RPMI7951 (cell line): ENCODE measurements around the gene KIAA0513. TPM values are rescaled to one million over a fixed set of nuclear protein-coding genes. Genes with fewer than 3 reads are reported as not detected.
A peak's percentile ranks its signal among the peaks of the same experiment; 100 is the strongest.
"Not testable (repeated sequence)": the region's sequence is repeated elsewhere in the genome, so short reads cannot be mapped to it uniquely, and the experiment has no call there.

Experiments
- DNase-seq: peaks from one replicate; pipeline ENCODE4 v3.0.0-alpha.2; 2012; ENCODE audit warnings: low read depth
- total RNA-seq: library from RNA; depleted of rRNA; stranded (reverse); fragments of >200 nt; shearing (Covaris generic); gene quantifications from 2 replicates; pipeline ENCODE4 v1.2.3, GENCODE V29; 2014

Gene KIAA0513
- total RNA-seq, 1 experiment from 2014 or later = 2.6 TPM

GRCh38 chr16:85048921-85049562 lies 21.4 kb downstream of the KIAA0513 start:
- no peak for DNase-seq

GRCh38 chr16:85049706-85050305 lies 22.2 kb downstream of the KIAA0513 start:
- no peak for DNase-seq

DNA sequence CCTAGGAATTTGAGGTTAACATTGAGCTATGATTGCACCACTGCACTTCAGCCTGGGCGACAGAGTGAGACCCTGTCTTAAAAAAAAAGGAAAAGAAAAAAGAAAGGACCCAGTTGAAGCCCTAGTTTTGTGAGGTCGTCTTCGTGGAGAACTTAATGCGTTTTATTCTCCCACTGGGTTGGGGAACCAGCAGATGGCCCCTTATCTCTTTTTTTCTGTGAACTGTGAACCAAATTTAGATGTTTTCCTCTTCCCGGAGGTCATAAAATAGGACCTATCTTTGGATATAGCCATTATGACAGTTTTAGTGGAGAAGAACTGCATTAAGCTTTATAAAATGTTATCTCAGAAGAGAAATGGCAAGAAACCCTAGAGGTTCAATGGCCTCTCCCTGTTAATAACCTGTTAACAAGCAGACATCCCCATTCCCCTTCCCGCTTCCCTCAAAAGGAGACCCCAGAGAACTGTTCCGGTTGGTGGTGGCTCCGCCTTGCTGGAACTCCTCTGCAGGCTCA lies 23.5 kb downstream of the KIAA0513 start:
- DNase-seq = no peak

DNA sequence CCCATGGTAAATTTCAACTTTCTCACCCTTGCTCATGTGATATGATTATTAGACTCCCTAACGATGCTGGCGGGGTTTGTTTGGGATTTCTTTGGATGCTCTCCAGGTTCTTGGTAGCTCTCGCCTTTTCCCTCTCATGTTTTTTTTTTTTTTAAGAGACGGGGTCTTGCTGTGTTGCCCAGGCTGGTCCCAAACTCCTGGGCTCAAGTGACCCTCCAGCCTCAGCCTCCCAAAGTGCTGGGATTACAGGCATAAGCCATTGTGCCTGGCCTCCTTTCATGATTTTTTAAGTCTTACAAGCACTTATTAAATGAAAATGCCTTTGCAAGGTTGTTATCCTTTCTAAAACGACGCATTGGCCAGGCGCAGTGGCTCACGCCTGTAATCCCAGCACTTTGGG lies 24.1 kb downstream of the KIAA0513 start:
- no peak for DNase-seq

- peak; percentile 67 for DNase-seq
Measured at GRCh38 chr16:85052536-85052935, 24.9 kb downstream of the KIAA0513 start.

DNA sequence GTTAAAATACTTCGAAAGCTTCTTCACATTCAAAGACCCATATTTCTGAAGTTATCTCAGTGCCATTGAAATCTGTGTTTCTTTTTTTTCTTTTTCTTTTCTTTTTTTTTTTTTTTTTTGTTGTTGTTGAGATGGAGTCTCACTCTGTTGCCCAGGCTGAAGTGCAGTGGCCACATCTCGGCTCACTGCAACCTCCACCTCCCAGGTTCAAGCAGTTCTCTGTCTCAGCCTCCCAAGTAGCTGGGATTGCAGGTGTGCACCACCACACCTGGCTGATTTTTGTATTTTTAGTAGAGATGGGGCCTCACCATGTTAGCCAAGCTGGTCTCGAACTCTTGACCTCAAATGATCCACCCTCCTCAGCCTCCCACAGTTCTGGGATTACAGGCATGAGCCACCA lies 26.7 kb downstream of the KIAA0513 start:
- not testable (repeated sequence) for DNase-seq

DNA sequence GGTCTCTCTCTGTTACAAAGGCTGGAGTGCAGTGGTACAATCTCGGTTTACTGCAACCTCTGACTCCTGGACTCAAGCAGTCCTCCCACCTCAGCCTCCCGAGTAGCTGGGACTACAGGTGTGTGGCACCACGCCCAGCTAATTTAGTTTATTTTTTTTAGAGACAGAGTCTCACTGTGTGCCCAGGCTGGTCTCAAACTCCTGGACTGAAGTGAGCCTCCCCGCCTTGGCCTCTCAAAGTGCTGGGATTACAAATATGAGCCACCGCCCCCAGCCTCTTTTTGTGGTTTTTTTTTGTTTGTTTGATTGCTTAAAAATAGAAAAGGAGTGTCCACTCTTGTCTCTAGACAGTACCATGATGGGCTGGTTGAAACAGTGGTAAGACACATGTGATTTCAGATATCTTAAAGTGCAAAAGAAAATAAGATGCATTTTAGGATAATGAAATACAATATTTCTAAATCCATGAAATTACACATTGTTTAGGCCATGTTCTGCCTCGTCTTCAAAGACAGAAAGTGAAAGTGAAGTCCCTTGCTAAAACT lies 27.4 kb downstream of the KIAA0513 start:
- no peak for DNase-seq

DNA sequence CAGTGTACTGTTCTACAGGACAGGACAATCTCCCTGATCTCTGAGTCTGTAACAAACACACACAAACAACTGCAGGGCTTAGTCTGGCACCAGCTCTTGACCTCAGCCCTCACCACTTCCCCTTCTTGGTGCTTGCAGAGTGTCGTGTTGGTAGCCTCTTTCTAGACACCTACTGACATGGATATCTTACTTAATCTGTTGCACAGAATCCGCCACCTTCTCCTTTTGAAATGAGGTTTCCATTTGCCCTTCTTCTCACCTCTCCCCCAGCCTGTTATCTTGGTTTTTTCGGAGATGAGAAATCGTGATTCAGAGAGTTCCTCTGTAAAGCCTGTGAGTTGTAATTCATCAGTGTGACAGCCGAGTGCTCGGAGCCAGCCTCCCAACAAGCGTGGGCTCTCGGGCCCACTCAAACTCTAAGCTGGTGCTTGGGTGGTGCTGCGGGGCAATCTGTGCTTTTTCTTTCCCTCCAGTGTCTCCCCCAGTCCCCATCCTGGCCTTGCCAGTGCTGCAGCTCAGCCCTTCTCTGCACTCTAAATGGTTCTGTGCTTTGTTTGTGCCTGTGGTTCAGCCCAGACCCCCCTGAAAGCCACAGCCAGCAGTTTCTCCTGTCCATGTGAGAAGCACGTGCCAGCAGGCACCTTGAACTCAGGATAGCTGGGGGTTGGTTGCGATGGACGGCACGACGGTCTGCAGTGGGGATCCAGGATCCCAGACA lies 28.1 kb downstream of the KIAA0513 start:
- peak; percentile 75 for DNase-seq

DNA sequence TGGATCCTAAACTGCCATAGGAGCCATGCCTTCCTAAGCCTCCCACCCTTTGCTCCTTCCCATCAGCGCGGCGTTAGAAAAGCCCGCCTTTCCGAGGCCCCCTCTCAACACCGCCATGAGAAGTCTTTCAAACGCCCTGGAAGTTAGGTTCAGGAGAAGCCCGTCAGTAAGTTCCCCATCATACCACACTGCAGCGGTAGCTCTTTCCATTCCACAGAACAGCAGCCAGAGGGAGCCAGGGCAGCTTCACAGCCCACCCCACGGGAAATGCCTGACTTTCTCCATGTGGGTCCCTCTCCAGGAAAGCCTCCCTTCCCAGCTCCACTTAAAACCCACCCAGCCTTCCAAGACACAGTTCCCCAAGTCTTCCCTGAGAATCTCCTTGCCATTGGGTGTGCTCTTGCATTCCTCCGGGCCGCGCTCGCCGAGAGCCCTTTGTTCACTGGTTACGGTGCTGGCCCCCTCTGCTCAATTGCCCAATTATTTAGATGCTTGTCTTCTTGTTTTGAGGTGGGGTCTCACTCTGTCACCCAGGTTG lies 28.7 kb downstream of the KIAA0513 start:
- no peak for DNase-seq

- no peak for DNase-seq
Measured at GRCh38 chr16:85057212-85057889, 29.8 kb downstream of the KIAA0513 start.

DNA sequence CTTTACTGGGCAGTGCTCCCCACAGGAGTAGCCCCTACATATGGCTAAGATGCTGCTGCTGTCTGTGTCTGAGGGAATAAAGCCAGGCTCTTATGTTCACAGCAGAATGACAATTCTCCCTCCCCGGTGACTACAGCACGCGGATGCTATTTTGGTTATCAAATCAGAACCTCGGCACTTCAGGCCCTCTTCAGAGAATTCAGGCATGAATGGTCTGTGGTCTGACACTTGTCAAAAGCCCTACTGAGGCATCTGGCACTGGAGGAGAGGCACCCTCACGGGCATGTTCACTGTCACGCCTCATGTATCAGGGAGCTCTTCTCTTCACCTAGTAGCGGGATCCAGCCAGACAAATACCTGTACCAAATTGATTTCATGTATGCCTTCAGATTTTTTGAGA lies 30.4 kb downstream of the KIAA0513 start:
- no peak for DNase-seq

- no peak for DNase-seq
Measured at GRCh38 chr16:85058909-85059308, 31.3 kb downstream of the KIAA0513 start.

DNA sequence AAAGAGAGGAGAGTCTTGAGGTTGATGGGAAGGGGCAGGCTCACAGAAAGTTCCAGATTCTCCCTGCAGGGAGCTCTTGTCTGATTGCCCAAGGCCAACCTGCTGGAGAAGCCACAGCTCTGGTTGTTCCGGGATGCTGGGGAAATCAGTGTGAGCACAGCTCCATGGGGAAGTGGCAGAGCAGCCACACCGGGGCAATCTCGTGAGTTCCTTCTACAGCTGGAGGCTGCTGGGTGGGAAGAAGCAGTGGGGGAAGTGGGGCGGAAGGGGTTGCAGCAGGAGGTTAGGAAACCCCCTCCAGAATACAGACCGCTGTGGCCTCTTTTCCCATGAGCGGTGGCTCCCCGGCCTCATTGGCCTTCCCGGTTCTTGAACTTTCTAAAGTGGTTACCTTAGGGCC lies 34.0 kb downstream of the KIAA0513 start:
- no peak for DNase-seq

- no peak for DNase-seq
Measured at GRCh38 chr16:85062323-85062722, 34.7 kb downstream of the KIAA0513 start.

DNA sequence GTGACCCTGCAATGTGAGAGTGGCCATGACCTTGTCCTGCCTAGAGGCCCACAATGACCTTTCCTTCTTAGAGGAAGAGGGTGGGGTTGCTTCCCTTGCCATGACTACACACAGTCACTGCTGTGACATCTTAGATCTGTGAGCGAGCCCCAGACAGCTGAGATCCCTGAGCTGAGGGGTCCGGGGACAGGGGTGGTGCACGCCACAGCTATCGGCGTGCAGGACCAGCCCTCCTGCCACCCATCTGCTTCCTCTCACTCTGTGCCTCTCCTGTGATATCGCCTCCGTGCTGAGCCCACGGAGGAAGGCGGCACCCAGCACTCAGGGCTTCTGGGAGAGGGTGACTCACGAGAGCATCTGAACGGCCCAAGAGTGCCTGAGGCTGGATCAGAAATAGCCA lies 35.2 kb downstream of the KIAA0513 start:
- DNase-seq = no peak

- no peak for DNase-seq
Measured at GRCh38 chr16:85064186-85064585, 36.6 kb downstream of the KIAA0513 start.

DNA sequence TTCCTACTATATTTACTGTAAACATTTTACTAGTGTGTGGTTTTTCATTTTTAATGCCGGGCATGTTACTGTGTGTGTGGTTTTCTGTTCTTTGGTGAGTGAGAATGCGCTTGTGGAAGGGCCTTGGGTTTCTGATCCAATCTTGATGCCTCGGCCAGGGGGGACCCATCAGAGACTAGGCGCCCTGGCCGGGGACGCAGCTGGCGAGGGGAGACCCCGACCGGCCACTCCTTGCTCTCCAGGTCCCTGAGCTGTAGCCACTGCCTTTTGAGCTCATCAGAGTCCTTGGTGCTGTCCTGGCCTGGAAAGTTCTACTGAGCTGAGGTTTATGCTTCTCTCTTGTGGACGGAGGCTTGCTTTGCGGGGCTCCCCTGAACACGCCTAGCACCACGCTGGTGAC lies 37.5 kb downstream of the KIAA0513 start:
- no peak for DNase-seq

GRCh38 chr16:85066346-85066885 lies 38.8 kb downstream of the KIAA0513 start:
- DNase-seq = no peak

- DNase-seq = no peak
Measured at GRCh38 chr16:85067024-85067423, 39.4 kb downstream of the KIAA0513 start.

- no peak for DNase-seq
Measured at GRCh38 chr16:85067426-85067825, 39.8 kb downstream of the KIAA0513 start.

GRCh38 chr16:85068746-85069145 lies 41.2 kb downstream of the KIAA0513 start:
- DNase-seq = no peak

- DNase-seq = no peak
Measured at GRCh38 chr16:85069171-85069570, 41.6 kb downstream of the KIAA0513 start.
